NCI-H2107 (cell line): Measurements from ENCODE around the gene TSPAN17.

Source experiments
- DNase-seq: peaks from one replicate; lab custom pipeline; 2025; lab: John Stamatoyannopoulos, UW

Gene TSPAN17

DNA sequence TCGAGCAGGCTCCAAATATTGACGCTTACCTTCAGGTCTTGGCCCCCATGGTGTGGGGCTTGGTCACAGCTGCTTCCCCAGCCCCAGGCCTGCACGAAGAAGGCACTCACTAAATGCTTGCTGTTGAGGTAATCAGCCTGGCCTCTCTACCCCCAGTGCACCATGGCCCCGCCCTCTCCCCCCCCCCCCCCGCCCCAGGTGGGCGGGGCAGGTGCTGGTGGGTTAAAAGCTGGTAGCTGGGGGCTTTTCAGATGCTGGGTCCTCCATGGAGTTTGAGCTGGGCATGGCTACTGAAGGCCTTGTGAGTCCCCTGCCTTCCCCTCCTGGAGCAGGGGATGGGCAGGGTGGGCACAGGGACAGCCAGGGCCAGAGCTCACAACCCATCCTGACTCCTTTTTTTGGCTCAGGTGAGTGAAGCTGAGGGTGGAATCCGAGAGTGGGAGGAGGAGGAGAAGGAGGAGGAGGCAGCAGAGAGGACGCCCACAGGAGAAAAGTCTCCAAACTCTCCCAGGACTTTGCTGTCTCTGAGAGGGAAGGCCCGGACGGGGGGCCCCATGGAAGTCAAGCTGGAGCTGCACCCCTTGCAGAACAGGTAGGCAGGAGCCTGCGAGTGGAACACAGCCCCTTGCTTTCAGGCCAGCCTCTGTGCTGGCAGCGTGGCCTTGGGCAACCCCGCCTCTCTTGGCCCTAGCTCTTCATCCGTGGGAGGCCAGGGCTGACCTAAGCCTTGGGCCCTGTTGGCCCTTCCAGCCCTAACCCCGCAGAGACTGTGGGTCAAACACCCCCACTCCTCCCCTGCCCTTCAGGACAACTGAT lies 4.4 kb upstream of the TSPAN17 start:
- no peak for DNase-seq

DNA sequence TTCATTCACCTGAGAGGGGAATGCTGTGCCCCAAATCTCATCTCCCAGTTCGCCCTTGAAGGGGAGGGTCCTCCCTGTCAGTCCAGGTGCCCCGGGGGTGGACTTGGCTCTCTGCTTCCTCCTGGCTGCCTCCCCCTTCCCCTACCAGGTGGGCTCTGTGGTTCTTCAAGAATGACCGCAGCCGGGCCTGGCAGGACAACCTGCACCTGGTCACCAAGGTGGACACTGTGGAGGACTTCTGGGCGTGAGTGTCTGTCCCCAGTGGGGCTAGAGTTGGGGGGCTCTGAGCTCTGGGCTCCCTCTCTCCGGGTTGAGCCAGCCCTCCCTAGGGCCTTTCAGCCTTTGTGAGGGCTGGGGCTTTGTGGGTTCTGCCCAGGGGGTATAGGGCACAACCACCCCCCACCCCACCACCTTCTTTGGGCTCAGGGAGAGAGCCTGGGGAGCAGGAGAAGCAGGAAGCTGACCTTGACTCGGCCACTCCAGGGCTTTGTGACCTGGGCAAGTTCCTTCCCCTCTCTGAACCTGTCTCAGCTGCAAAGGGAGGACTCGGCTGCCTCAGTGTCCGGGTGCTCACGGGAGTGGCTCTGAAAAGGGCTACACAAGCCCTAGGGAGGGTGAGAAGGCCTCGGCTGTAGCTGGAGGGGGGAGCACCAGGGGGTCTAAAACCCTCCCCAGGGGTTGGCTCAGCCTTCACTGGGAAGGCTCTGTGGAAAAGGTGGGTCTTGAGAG lies 3.6 kb upstream of the TSPAN17 start:
- no peak for DNase-seq

DNA sequence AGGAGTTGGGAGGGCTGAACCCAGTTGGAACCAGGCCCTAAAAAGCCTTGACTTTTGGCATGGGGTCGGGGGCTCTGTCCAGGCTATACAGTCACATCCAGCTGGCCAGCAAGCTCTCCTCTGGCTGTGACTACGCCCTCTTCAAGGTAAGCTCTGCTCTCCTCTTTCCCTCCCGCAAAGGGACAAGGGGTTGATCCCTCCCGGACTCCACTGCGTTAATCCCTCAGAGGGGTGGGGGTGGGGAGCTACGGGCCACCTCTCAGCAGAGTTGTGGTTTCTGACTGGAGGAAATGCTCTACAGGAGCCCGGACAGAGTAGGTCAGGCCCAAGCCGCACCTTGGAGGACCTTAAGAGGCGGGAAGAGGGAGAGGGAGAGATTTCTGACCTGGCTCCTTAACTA lies 3.0 kb upstream of the TSPAN17 start:
- DNase-seq, result no peak

DNA sequence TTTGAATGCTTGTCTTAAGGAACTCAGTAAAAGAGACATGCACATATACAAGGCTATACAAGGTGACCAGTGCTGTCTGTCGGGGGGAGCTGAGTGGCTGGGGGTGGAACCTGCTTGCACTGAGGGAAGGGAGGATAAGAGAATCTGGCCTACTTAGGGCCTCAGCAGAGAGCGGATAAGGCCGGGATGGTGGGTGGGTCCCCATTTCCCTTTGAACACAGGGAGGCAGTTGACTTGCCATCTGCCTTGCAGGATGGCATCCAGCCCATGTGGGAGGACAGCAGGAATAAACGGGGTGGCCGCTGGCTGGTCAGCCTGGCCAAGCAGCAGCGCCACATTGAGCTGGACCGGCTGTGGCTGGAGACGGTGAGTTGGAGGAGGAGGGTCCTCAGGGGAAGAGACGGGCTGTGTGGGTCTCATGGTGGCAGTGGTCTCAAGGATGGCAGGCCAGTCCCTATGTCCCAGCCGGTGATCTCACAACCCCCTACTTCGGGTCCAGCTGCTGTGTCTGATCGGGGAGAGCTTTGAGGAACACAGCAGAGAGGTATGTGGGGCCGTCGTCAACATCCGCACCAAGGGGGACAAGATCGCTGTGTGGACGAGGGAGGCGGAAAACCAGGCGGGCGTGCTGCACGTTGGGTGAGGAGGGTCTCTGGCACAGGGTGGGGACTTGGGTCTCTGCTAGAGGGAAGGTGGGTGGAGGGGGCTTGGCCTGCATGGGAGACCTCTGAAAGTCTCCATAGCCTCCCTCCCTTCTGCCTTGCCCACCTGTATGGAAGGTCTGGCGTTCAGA lies 2.2 kb upstream of the TSPAN17 start:
- no peak for DNase-seq

DNA sequence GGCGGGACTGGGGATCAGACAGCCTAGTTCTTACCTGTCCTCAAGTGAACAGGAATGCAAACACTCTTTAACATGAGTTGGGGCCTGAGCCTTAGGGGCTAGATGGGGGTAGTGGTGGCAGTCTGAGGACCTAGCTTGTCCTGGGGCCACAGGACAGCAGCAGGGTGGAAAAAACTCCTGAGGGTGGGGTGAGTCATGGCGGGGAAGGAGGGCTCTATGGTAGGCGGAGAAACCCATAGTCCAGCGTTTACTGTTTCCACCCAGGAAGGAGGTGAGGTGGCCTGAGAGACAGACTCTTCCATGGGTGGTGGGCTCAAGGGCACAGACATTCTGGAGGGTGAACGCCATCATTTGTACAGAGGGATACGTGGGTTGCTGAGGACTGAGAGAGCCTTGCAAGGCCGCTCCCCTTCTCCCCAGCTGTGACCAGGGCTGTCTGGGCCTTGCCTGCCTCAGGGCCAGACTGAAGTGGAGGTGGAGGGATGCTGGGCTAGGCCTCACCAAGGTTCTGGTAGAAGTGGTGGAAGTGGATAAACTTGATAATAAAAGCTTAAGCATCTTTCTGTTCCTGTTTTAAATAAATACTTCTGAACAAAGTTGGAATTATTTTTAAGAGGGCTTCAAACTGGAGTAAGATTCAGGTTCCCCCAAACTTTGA lies 1.1 kb upstream of the TSPAN17 start:
- DNase-seq, result no peak

- no peak for DNase-seq
These were observed 616 bp upstream of the TSPAN17 start for GRCh38 chr5:176646707-176647029.

DNA sequence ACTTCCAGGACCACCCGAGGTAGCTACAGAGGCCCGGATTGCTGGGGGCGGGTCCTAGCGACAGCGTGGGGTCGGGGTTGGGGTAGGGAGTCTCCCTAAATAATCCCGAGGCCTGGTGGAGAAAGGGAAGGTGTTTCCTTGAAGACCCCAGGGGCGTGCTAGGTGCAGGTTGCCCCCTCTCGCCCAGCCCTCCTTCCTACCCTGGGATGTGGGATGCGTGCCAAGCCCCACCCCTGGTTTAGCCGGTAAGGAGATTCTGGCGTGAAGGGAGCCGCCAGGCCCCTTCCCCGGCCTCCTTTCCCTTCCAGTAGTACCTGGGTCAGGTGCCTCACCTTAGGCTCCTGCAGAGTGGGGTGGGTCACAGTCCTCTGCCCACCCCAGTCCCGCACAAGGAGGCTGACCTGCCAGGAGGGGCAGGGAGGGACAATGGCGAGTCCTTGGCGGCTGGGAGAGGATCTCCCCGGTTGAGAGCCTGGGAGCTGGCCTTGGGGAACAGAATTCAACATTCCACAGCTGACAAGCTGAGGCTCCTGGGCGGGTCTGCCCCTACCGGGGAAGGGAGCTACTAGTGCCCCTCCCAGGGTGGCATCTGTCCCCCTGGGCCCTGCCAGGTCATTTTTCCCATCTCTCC lies 674 bp downstream of the TSPAN17 start:
- no peak for DNase-seq

GRCh38 chr5:176648474-176649194 lies 1.4 kb downstream of the TSPAN17 start:
- DNase-seq, result no peak

DNA sequence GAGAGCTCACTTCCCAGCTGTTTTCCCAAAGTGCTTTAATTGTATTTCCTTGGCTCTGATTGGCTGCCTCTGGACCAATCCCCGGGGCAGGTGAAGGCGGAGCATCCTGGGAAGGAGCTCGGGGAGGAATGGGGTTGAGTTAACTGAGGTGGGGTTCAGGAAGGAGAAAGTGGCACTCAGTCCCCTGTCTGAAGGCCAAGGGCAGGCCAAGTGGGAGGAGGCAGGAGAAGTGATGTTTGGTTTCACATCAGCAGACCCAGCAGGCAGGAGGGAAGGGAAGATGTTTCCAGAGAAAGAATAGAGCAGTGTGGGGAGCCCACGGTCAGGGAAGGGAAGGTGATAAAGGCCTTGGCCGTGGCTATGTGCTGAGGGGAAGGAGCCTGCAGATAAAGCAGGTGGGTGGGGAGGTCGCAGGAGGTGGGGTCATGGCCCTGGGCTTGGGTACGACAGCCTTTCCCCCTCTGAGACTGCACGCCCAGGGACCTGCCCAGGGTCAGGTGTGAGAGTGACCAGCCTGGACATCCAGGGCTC lies 3.1 kb downstream of the TSPAN17 start:
- no peak for DNase-seq

DNA sequence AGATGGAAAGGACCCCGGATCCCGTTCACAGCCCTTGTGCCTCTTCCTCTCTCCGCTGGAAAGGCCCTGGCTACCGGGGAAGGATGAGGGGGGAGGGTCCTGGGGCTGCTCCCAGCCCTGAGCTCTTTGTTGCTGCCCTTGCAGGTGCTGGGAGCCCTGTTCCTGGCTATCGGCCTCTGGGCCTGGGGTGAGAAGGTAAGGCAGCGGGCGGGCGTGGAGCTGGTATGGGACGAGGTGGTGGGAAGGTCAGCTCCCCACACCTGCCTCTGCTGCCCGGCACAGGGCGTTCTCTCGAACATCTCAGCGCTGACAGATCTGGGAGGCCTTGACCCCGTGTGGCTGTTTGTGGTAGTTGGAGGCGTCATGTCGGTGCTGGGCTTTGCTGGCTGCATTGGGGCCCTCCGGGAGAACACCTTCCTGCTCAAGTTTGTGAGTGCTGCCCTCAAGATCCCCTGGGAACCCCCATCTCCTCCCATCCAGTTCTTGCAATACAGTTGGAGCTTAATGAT lies 4.2 kb downstream of the TSPAN17 start:
- DNase-seq, result no peak

GRCh38 chr5:176652136-176652535 lies 4.9 kb downstream of the TSPAN17 start:
- no peak for DNase-seq

GRCh38 chr5:176653401-176654385 lies 6.4 kb downstream of the TSPAN17 start:
- no peak for DNase-seq

GRCh38 chr5:176654856-176655255 lies 7.6 kb downstream of the TSPAN17 start:
- no peak for DNase-seq

DNA sequence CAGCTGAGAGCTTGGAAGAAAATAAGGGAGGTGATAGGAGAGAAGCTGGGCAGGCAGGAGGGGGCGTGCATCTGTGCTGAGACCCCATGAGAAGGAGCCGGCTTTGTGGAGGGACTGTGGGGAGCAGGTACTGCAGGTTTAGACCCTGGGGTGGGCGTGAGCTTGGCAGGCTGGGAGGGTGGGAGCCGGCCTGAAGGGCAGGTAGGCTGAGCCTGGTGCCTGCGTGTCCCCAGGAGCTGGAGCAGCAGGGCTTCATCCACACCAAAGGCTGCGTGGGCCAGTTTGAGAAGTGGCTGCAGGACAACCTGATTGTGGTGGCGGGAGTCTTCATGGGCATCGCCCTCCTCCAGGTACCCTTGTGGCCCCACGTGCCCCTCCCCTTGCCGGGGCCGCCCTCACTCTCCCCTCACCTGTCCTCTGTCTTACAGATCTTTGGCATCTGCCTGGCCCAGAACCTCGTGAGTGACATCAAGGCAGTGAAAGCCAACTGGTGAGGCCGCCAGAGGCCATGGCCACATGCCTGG lies 9.2 kb downstream of the TSPAN17 start:
- no peak for DNase-seq

- peak; percentile 13 for DNase-seq
These were observed 10.8 kb downstream of the TSPAN17 start for GRCh38 chr5:176658007-176658599.

DNA sequence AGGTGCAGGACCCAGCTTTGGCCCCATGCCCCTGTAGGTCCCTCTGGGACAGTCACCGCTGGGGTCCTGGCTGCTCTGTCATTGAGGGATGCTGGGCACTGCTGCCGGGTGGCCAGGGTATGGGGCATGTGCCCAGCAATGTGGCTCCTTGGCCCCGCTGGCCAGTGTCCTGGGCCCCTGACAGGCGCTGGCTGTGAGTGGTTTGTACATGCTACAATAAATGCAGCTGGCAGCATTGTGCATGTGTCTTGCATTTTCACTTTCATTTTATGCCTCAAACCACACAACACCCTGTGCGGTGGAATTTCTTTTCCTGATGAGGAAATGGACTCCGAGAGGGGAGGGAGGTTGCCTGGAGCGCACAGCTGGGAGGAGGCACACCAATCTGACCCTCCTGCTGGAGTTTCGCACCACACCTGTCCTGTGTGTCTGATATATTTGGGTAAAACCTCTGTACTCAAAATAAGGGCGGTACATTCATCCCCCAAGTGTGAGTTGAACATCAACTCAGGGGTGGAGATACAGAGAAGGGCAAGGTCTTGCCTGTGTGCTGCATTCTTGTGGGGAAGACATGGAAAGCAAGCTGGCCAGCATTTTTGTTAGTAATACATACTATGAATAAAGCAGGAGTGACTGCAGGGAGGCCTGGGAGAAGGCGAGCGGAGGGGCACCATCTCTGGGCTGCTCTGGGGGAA lies 11.7 kb downstream of the TSPAN17 start:
- no peak for DNase-seq

DNA sequence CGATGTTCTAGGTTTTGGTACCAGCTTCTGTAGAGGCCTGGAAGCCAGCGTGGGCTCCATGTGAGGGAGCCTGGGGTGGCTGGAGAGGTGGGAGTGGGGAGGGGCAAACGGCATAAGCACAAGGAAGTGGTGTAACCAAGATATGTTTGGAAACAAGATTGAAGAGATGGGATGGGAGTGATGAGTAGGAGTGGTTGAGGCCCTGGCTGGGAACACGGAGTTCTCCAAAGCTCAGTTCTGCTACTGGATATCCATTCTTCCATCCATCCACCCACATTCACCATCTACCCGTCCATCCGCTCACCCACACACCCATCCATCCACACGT lies 12.2 kb downstream of the TSPAN17 start:
- DNase-seq, result no peak

GRCh38 chr5:176659860-176660461 lies 12.7 kb downstream of the TSPAN17 start:
- DNase-seq, result no peak
